ENCODE data around the gene SART1.

The SART1 gene

DNA sequence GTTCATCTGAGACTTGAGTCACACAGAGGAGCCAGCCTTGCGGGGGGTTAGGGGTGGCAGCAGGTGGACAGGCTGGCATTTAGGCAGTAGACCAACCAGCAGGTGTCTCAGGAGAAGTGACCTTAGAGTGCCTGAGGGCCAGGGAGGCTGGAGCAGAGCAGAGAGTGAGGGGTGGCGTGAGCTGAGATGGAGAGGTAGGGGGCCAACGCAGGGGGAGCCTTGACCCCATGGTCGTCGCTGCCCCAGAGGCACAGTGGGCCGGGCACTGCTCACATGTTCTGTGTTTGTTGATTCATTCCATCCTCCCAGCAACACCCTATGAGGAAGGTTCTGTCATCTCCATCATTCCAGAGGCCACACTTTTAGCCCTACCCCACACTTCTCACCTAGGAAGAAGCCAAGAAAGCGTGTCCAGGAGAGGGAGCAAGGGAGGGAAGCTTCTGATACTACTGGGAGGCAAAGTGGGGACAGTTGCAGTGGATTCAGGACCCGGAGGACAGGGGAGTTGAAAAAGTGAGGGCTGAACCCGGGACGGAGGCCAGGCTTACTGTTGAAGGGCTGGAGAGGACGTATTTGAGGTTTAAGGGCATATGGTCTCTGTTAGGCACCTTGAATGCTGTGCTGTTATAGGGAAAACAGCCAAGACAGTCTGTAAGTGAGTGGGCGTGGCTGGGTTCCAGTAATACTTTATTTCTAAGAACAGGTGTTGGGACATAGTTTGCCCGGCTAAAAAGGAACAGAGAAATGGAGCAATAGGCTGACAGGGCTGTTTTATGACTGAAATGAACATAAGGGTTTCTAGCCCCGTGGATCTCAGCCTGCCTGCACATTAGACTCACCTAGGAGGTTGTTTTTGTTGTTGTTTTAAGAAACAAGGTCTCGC lies 7.3 kb downstream of the SART1 start:
- no peak for DNase-seq

DNA sequence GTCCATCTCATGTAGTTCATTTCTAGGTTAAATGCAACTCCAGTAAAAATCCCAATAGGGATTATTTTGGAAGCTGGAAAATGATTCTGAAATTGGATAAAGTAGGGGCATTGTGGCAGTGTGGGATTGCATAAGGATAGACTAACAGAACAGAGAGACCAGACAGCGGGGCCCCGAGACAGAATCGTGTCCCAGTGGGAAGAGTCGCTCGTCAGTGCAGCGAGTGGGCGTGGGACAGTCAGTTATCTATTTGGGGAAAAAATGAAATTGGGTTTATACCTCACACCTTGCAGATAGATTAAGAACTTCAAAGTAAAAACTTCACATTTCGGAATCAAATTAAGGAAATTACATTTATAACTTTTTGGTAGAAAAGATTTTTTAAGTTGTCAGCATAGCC lies 10.6 kb downstream of the SART1 start:
- no peak for DNase-seq

DNA sequence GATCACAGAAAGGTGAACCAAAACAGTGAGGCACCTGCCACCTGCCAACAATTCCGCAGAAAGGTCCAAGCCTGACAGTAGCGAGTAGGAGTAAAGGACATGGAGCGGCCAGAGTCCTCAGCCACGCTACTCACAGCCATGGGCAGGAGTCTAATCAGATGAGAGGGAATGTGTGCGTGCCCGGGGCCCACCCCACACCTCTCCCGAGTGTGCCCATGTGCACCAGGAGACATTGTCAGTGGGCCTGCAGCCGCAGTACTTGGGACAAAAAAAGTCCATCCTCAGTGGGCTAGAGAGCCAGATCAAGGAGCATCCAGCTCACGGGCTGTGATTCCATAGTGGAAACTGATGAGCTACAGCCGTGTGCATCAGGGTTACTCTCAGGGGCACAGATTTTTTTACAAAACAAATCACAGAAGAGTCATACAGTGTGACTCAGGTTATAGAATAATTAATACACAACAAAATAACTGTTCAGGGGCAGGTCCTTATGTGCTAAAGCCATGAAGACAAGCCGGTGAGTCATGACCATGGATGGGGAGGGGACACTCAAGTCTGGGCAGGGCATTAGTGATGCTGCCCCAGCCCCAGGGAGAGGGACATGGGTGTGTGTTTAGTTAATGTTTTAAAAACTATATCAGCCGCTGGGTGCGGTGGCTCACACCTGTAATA lies 12.0 kb downstream of the SART1 start:
- DNase-seq = no peak

DNA sequence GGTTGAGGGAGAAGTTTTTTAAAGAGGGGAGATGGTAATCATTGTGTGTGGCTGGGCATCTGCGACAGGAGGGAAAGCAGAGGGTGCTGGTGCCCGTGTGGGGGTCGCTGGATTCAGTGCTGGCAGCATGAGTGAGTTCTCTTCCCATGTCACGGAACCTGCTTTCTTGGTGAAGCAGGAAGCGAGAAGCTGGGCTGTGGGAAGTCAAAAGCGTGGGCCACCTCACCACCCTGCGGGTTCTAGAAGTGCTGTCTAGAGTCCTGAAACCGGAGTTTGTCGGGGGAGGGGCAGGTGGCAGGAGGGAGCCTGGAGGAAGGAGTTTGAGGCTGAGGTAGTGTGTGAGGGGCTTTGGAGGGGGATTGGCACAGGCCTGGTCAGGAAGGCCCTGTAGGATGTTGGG lies 14.2 kb downstream of the SART1 start:
- no peak for DNase-seq

DNA sequence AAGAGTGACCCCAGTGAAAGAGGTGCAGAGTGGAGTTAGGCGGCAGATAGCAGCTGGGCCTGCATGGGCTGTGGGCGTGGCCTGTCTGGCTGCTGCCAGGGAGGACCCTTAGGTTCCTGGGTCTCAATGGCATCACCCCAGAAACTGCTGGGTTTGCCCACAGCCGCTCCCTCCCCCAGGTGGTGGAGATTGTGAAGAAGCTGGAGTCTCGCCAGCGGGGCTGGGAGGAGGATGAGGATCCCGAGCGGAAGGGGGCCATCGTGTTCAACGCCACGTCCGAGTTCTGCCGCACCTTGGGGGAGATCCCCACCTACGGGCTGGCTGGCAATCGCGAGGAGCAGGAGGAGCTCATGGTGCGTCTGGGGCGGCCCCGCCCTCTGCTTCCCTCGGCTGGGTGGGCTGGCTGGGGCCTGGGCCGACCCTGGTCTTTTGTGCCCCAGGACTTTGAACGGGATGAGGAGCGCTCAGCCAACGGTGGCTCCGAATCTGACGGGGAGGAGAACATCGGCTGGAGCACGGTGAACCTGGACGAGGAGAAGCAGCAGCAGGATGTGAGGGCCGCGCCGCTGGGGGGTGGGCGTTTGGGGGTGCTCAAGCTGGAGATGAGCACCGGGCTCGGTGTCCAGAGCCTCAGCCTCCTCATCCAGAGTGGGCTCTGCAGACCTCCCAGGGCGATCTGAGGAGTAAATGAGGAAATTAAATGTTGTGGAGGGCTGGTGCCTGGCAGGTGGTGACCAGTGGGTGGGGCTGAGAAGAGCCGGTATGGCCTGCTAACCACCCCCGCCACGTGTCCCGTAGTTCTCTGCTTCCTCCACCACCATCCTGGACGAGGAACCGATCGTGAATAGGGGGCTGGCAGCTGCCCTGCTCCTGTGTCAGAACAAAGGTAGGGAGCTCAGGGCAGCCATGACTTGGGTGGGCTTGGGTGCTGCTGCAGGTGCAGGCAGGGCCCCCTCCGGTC lies 15.0 kb downstream of the SART1 start:
- no peak for DNase-seq

DNA sequence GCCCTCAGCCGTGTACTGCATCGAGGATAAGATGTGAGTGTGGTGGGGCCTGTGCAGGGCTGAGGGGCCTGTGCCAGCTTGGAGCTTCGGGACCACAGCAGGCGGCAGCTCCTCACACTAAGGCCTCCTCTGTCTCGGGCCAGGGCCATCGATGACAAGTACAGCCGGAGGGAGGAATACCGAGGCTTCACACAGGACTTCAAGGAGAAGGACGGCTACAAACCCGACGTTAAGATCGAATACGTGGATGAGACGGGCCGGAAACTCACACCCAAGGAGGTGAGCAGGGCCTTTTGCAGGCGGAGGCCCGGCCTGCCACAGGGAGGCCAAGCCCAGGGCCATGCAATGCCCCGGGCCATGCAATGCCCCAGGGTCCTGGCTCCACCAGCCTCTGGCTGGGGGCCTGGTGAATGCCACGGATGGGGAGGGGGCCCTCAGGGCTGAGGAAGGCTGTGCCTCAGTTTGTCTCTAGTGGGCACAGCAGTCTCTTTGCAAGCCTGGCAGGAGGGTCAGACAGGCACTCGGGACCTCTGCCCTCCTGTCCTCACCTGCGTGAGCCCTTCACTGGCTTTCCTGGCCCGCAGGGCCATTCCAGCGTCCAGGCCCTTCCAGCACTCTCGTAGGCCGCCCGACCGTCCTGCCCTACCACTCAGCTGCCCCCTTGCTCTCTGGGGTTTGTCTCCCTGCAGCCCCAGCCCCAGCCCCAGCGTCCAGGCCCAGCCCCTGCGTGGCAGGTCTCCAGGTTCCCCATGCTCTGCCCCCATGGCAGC lies 16.3 kb downstream of the SART1 start:
- no peak for DNase-seq

DNA sequence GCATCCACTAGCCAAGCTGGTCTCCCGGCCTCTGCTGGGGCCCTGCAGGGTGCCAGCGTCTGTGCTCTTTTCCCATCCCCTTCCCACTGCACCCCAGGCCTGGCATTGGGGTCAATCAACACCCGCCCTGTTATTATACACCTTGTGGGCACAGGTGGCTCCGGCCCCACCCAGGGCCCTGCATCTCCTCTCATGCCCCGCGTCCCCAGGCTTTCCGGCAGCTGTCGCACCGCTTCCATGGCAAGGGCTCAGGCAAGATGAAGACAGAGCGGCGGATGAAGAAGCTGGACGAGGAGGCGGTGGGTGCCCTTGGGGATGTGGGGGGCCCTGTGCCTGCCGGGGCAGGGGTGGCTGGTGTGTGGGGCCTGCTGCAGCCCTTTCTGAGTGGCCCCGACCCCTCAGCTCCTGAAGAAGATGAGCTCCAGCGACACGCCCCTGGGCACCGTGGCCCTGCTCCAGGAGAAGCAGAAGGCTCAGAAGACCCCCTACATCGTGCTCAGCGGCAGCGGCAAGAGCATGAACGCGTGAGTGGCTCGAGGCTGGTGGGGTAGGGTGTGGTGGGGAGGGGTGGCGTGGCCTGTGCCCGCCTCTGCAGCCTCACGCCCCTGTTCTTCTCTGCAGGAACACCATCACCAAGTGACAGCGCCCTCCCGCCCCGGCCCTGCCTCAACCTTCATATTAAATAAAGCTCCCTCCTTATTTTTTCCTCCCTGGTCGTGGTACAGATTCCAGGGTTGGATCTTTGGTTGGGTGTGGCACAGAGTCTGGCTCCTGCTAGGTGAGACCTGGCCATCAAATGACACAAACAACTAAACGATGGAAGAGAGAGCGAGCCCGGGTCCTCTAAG lies 17.1 kb downstream of the SART1 start:
- no peak for DNase-seq

DNA sequence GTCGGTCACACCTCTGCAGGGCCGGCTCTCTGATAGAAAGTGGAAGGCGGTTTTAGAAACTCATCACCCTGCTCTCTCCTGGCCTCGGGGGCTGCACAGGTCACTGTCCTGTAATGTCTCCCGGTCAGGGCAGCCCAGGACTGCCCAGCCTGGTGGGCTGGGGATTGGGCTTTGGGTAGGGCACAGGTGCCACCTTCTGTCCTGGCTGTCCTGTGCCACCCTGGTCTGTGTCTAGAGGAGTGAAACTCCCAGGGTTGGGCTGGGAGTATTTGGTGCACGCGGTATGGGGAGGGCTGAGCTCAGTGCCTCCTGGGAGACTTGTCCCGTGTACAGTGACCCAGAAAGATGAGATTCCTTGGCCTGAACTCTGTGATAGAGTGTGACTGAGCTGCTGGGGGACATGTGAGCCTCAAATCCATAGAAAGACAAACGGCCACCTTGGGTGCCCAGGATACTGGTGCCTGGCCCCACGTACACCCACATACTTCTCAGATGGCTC lies 17.8 kb downstream of the SART1 start:
- DNase-seq = no peak

DNA sequence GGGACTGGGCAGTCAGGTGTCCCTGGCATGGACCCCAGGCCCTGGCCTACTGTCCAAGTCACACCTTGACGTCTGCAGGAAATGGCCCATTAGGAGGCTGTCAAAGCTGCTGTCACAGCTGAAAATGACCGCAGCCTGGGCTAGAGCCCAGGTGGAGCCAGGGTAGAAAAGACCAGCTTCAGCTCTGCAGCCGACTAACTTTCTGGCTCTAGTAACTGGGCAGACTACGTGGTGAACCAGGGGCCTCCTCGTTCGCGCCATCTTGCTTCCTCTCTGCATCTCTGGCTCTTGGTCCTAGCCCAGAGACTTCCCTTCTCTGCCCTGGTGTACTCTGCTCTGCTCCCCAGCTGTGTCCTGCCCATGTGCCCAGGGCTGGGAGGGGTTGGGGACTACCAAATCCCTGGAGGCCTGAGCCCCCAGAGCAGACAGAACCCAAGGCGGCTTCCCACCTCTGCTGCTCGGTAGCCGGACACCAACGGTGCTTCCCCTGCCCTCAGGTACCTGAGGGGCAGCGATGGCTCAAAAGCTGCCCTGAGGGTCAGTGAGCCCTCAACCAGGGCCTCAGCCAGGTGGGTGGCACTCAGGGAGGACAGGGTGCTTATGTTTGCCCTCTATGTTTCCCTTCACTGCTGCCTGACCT lies 19.7 kb downstream of the SART1 start:
- no peak for DNase-seq

DNA sequence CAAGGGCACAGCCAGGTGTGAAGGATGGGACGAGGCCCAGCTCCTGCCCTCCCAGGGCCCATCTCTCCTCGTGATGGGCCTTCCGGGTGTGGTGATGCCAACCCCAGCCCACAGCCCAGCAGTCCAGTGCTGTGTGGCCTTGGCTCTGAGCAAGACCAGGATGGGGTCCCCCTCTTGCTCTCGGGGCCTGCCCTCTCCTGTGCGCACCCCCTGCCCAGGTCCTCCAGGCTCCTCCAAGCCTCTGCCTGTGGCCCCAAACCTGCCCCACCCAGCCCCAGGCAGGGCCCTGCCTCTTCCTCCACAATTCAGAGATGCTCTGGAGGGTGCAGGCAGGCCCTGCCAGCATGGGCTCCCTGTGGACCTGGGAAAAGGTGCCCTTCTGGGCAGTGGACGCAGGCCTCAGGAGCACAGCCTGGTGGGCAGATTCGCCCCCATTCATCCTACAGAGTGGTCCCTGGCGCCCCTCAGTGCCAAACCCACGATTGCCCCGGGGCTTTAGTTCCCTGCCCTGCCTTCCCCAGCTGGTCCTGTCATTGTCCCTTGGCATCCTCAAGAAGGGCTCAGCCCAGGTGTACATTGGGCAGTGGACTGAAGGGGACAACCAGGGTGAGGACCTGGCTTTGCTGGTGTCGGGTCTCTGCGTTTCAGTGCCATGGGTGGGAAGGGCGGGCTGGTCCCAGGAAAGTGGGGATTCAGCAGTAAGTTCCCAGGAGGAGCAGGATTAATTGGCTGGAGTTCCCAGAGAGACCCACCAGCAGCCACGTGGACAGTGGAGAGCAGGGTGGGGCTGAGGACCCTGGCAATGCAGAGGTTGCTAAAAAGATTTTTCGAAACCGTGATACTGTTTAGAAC lies 20.7 kb downstream of the SART1 start:
- DNase-seq = no peak

DNA sequence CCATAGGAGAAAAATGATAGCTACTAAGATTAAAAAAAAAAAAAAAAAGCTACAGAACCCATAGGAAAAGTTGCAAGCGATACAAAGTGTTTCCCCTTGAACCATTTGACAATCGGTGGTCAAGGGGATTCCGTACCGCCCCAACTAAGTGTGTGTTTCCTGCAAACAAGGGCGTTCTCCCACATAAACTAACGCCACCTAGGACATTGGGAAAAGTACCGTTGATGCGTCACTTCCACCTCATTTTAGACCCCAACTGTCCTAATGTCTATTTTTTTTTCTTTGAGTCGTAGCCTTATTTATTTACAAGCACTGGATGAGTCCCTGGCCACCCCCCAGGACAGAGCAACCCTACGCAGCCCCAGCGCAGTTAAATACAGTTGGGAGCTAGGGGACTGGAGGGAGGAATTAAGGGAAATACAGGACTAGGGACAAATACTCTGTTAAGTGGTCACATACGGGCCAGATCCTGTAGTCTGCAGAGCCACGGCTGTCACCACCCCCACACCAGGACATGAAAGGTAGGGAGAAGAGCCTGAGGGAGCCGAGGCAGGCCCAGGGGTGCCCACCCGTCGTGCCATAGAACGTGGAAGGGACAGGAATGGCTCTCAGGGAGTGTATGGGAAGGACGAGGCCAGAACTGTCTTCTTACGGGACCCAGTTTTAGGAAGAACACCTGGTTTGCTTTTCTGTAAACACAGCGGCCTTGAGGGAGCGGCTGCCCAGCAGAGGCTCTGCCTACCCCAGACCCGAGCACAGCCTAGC lies 21.5 kb downstream of the SART1 start:
- no peak for DNase-seq

DNA sequence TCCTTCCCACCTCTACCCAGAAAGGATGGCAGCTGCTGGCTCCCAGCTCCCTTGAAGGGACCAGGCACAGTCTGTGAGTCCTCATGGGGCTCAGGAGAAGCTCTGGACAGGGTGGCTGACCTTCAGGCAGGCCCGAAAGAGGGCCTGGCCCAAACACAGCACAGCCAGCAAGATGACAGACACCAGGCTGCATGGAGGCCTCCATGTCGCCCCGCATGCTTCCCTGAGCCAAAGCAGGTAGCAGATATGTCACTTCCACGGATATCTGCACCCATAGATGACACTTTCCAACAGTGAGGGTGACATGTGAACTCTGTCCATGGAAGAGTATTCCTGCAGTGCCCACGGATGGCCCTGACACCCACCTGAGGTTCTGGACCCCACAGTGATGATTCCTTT lies 22.1 kb downstream of the SART1 start:
- DNase-seq = no peak

DNA sequence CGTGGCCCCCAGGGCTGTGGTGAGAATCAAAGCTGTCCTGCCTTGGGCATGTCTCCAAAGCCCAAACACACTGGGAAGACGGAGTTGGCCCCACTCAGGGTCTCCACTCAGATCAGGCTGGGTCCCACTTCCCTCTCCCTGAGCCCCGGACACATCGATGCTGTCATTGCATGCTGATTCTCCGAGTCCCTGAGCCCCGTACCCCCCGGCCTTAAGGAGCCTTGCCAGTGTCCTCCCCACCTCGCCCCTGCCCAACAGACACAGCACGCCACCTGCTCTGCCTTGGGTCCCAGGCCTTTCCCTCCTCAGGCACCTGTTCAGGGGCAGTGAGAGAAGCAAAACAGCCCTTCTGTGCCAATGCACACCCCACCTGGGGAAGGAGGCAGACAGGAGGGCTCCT lies 25.8 kb downstream of the SART1 start:
- DNase-seq = no peak

DNA sequence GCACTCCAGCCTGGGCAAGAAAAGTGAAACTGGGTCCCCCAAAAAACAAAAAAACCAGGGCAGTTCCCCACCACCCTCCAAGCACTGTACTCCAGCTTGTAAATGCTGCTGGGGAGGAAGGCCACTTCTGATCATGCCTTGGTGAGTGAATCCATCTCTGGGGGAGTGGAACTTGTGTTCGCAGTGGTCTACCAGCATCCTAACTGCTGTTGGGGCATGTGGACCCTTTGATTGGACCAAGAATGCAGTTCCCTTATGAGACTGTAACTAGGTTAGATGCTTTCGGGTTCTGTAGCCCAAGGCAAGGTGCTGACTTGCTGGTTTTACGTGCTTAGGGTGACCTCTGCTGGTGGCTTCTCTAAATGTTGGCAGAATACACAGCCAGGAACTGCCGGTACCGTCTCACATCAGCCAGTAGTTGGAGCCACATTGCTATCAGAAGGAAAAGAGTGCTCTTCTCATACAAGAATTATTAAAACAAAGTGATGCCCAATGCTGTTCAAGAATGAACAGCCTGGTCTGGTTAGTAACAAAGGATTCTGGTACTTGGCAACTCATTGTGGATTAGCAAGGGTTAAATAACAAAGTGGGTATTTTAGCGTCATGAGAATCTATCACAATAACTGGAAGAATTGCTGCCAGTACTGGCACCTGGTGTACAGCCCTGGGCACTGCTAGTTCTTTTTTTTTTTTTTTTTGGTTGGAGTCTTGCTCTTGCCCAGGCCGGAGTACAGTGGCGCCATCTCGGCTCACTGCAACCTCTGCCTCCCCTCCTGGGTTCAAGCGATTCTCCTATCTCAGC lies 27.5 kb downstream of the SART1 start:
- DNase-seq = peak; percentile 90

DNA sequence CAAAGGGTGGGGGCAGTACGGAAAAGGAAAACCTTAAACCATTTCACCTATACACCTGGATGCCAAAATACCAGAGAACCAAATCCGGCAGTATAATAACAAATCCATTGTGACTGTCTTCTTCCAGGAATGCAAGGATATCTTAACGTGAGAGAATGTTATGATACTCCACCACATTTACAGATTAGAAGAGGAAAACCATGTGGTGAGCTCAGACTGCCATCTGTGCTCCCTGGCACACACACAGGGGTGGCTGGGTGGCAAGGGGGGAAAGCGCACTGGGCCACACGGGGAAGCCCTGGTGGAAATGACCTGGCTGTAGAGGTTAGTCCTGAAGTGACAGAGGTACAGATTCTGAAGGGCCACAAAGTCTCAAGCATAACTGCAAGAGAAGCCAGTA lies 30.5 kb downstream of the SART1 start:
- no peak for DNase-seq

DNA sequence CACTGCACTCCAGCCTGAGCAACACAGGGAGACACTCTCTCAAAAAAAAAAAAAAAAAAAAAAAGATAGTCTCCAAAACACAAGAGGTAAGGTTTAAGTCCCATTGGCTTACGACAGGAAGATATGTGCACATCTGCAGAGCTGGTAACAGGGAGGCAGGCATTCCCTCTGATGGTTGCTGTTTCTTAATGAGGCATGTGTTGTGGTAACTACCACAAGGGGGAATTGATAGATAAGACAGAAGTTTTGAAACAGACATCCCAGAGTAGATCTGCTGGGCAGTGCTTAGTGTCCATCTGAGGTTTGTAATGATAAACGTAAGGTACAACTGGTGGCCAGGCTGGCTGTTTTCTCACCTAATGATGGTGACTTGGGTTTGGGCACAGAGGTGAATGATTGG lies 35.8 kb downstream of the SART1 start:
- DNase-seq = no peak

DNA sequence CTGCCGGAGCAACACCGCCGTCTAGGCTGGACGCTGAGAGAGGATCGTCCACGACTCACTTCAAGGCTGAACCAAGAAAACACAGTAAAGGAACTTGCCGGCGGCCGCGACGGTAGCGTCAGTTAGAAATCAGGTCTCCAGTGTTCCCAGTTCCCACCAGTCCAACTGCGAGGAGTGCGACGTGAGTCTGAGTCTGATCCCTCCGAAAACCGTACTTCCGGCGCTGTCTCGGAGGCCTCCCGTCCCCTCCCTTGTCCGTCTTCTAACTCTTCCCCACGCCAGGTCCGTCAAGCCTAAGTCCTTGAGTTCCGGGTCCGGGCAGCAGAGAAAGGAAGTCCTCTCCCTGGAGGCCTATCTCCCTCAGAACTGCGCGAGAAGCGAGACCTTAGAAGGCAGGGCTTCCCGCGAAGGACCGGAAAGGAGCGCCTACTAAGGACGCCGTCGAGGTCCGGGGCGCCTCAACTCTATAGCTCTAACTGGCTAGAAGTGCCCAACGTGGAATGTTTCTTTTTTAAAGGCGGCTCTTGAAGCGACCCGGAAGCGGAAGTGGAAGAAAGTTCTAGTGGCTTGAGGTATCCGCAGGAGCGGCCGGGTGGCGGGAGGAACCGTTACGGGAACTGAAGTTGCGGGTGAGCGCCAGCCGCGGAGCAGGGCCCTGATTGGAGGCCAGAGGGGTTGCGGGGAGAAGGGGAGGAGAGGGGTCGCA lies 40.6 kb downstream of the SART1 start, which contains the start of the genes BANF1 and EIF1AD:
Gene BANF1, plus strand, starts transcription at position 562 of the 706 bp plus-strand sequence. CDS start 748 bp downstream, outside the sequence.
Gene EIF1AD, minus strand, starts transcription at position 216 of the 706 bp plus-strand sequence. CDS start 1,768 bp downstream, outside the sequence.
- DNase-seq = peak; percentile 96

Data from DMS79 (cell line).